ENCODE results near the gene DOK3. TPM values are rescaled to one million over a fixed set of nuclear protein-coding genes. Genes with fewer than 3 reads are reported as not detected.

Gene DOK3
- polyA plus RNA-seq, 1 donor from 2014 or later, result 5.5 TPM

GRCh38 chr5:177526191-177526590 lies 16.6 kb upstream of the DOK3 start:
- Histone ChIP-seq H2AFZ (ENCODE audit: low read depth, low read length) (no peak overlapping the region), H3K9ac (ENCODE audit: low read length) (no peak overlapping the region), H3K27ac (ENCODE audit: low read length) (no peak overlapping the region), H3K9me2 (ENCODE audit: insufficient read depth, low read length) (no peaks in the 10 kb centered on the region), H3K4me3 (ENCODE audit: low read length) (no peak overlapping the region), H3K36me3 (ENCODE audit: insufficient read depth, low read length) (no peaks in the 10 kb centered on the region), H3K4me2 (ENCODE audit: low read length) (no peak overlapping the region), H3K79me2 (replicated peaks; ENCODE audit: insufficient read depth, low read length) (no peaks in the 10 kb centered on the region), H3F3A (ENCODE audit: insufficient read depth, low read length, poor library complexity, severe bottlenecking) (no peaks in the 10 kb centered on the region), H4K20me1 (ENCODE audit: insufficient read depth) (no peaks in the 10 kb centered on the region), H3K9me3 (ENCODE audit: low read length) (no peaks in the 10 kb centered on the region), H3K27me3 (ENCODE audit: insufficient read depth, low read depth, low read length) (no peaks in the 10 kb centered on the region)
- TF ChIP-seq REST (IDR thresholded peaks at IDR 0.05; ENCODE audit: borderline replicate concordance) (no peak), SMC3 (conservative IDR thresholded peaks at IDR 0.05; ENCODE audit: poor library complexity) (no peak), EZH2 (IDR thresholded peaks at IDR 0.05; ENCODE audit: borderline replicate concordance, insufficient read depth, low read length, poor library complexity, severe bottlenecking) (no peak), MXI1 (conservative IDR thresholded peaks at IDR 0.05; ENCODE audit: poor library complexity, severe bottlenecking) (no peak), TAF1 (IDR thresholded peaks at IDR 0.05; ENCODE audit: low read depth) (no peak), POLR2AphosphoS5 (IDR thresholded peaks at IDR 0.05) (no peak), EP300 (conservative IDR thresholded peaks at IDR 0.05; ENCODE audit: poor library complexity, severe bottlenecking) (no peak), RAD21 (conservative IDR thresholded peaks at IDR 0.05) (no peak)
- TF ChIP-seq, protein P1, sequence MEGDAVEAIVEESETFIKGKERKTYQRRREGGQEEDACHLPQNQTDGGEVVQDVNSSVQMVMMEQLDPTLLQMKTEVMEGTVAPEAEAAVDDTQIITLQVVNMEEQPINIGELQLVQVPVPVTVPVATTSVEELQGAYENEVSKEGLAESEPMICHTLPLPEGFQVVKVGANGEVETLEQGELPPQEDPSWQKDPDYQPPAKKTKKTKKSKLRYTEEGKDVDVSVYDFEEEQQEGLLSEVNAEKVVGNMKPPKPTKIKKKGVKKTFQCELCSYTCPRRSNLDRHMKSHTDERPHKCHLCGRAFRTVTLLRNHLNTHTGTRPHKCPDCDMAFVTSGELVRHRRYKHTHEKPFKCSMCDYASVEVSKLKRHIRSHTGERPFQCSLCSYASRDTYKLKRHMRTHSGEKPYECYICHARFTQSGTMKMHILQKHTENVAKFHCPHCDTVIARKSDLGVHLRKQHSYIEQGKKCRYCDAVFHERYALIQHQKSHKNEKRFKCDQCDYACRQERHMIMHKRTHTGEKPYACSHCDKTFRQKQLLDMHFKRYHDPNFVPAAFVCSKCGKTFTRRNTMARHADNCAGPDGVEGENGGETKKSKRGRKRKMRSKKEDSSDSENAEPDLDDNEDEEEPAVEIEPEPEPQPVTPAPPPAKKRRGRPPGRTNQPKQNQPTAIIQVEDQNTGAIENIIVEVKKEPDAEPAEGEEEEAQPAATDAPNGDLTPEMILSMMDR (IDR thresholded peaks at IDR 0.05; ENCODE audit: poor library complexity, severe bottlenecking), result no peak

DNA sequence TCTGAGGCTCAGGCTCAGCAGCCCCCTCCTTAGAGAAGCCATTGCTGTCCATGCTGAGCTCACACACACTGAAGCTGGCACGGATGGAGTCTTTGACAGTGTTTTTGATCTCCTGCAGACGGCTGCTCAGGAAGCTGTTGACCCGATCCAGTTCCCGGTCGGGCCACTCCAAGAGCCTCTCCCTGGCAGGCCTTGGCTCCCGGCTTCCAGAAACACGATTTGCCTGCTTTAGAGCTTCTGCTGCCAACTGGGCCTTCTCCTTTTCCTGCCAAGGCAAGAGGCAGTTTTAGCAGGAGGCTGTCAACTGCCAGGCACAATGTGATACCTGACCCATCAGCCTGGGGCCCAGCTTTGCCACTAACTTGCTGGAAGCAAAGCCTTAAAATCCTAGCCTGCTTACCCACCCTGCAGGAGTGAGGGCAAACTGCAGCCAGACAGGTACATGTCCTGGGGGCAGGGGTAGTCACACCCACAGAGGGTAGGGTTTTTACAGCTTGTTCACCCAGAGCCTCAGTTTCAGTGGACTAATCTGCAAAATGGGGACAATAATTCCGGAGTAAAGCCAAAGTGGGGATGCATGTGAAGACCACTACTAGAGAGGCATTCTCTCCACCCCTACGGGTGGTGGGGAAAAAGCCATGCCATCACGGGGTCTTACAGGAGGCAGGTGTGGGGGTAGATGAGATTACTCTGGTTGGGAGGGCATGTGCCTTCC lies 15.5 kb upstream of the DOK3 start:
- no peaks in the 10 kb centered on the region for H3K36me3 ChIP-seq (ENCODE audit: insufficient read depth, low read length)
- H3K79me2 ChIP-seq (replicated peaks; ENCODE audit: insufficient read depth, low read length), result no peaks in the 10 kb centered on the region
- no peaks in the 10 kb centered on the region for H3F3A ChIP-seq (ENCODE audit: insufficient read depth, low read length, poor library complexity, severe bottlenecking)
- no peak overlapping the region for H3K9ac ChIP-seq (ENCODE audit: low read length)
- H3K9me3 ChIP-seq (ENCODE audit: low read length), result no peaks in the 10 kb centered on the region
- no peaks in the 10 kb centered on the region for H4K20me1 ChIP-seq (ENCODE audit: insufficient read depth)
- no peak overlapping the region for H3K4me2 ChIP-seq (ENCODE audit: low read length)
- H3K27me3 ChIP-seq (ENCODE audit: insufficient read depth, low read depth, low read length), result no peaks in the 10 kb centered on the region
- H3K4me3 ChIP-seq (ENCODE audit: low read length), result no peak overlapping the region
- TF ChIP-seq REST (IDR thresholded peaks at IDR 0.05; ENCODE audit: borderline replicate concordance), result no peak
- TF ChIP-seq EZH2 (IDR thresholded peaks at IDR 0.05; ENCODE audit: borderline replicate concordance, insufficient read depth, low read length, poor library complexity, severe bottlenecking), result no peak
- no peak for TF ChIP-seq MXI1 (conservative IDR thresholded peaks at IDR 0.05; ENCODE audit: poor library complexity, severe bottlenecking)
- TF ChIP-seq POLR2AphosphoS5 (IDR thresholded peaks at IDR 0.05), result no peak
- no peak overlapping the region for H2AFZ ChIP-seq (ENCODE audit: low read depth, low read length)
- H3K9me2 ChIP-seq (ENCODE audit: insufficient read depth, low read length), result no peaks in the 10 kb centered on the region
- H3K27ac ChIP-seq (ENCODE audit: low read length), result no peak overlapping the region

Measured in neural cell (in vitro differentiated cells).